GM08714 (cell line): ENCODE results near the gene LYZL2.
"Not testable (repeated sequence)": the region's sequence is repeated elsewhere in the genome, so short reads cannot be mapped to it uniquely, and the experiment has no call there.

ENCODE experiments used
- H3K4me3 ChIP-seq: fragments of 200-500 bp; sonication (Bioruptor generic); 2 replicates; pipeline ENCODE4 v1.5.1; 2014; ENCODE audit warnings: mild to moderate bottlenecking, low read length, inconsistent platforms
- ZNF274 ChIP-seq: IDR thresholded peaks from 2 replicates; pipeline ENCODE4 v1.6.1; 2012; ENCODE audit warnings: mild to moderate bottlenecking, low read depth, low read length

Gene LYZL2

DNA sequence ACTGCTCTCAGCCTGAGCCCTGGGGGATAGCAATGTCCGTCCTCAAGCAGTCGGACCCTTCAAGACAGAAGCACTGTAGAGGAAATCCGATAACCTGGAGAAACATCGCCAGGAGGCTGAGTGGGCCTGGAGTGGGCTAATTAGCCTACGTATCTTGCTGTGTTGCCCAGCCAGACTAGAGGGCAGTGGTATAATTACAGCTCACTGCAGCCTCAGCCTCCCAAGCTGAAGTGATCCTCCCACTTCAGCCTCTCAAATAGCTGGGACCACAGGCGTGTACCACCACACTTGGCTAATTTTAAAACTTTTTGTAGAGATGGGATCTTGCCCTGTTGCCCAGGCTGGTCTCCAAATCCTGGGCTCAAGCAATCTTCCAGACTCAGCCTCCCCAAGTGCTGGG lies 21.7 kb downstream of the LYZL2 start:
- TF ChIP-seq ZNF274 = no peak
- H3K4me3 ChIP-seq = no peak overlapping the region

- H3K4me3 ChIP-seq = no peak overlapping the region
These were observed 23.2 kb downstream of the LYZL2 start for GRCh38 chr10:30606313-30606712.

GRCh38 chr10:30605341-30606121 lies 24.0 kb downstream of the LYZL2 start:
- H3K4me3 ChIP-seq = not testable (repeated sequence)

More at GRCh38 chr10:30606313-30606712, 23.2 kb downstream of the LYZL2 start:
- TF ChIP-seq ZNF274 = no peak

- no peak for TF ChIP-seq ZNF274
- H3K4me3 ChIP-seq = no peak overlapping the region
These were observed 26.0 kb downstream of the LYZL2 start for GRCh38 chr10:30603589-30603988.

- H3K4me3 ChIP-seq = no peak overlapping the region
- TF ChIP-seq ZNF274 = no peak
These were observed 26.8 kb downstream of the LYZL2 start for GRCh38 chr10:30602747-30603146.

DNA sequence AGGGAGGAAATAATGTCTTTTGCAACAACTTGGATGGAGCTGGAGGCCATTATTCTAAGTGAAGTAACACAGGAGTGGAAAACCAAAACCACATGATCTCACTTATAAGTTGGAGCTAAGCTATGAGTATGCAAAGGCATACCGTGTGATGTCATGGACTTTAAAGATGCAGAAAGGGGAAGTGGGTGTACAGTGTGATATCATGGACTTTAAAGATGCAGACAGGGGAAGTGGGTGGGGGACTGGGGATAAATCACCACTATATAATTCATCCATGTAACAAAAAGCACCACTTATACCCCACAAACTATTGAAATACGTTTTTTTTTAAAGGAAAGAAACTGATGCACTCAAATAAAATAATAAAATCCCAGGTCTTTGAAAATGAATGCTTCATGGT lies 29.5 kb downstream of the LYZL2 start:
- H3K4me3 ChIP-seq = no peak overlapping the region
- TF ChIP-seq ZNF274 = no peak

DNA sequence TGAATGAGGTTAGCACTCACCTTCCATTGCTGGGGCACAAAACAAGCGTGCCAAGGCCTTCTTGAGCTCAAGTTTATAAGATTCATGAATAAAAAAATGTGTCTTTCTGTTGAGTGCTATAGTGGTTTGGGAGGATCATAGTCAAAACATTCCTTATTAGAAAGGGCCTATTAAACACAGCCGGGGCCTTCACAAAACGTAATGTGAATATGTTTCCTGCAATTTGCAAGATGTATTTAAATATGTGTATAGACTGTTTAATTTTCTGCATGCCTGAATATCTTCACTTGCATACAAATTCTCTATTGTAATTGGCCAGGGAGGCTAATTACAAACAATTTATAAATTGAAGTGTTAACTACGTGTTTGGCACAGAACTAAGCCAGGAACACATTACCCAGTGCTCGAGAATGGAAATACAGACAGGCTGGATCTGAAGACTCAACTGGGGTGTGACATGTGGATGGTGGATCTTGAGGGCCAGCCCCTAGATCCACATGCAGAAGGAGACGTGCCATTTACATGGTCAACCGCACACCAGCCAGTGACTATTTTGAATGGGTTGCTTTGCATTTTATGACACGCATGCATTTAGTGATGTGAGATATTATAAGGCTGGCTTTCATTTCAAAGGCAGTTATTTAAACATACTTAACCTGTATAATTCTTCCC lies 31.3 kb downstream of the LYZL2 start:
- no peak for TF ChIP-seq ZNF274
- no peak overlapping the region for H3K4me3 ChIP-seq

GRCh38 chr10:30597433-30597824 lies 32.1 kb downstream of the LYZL2 start:
- not testable (repeated sequence) for H3K4me3 ChIP-seq

DNA sequence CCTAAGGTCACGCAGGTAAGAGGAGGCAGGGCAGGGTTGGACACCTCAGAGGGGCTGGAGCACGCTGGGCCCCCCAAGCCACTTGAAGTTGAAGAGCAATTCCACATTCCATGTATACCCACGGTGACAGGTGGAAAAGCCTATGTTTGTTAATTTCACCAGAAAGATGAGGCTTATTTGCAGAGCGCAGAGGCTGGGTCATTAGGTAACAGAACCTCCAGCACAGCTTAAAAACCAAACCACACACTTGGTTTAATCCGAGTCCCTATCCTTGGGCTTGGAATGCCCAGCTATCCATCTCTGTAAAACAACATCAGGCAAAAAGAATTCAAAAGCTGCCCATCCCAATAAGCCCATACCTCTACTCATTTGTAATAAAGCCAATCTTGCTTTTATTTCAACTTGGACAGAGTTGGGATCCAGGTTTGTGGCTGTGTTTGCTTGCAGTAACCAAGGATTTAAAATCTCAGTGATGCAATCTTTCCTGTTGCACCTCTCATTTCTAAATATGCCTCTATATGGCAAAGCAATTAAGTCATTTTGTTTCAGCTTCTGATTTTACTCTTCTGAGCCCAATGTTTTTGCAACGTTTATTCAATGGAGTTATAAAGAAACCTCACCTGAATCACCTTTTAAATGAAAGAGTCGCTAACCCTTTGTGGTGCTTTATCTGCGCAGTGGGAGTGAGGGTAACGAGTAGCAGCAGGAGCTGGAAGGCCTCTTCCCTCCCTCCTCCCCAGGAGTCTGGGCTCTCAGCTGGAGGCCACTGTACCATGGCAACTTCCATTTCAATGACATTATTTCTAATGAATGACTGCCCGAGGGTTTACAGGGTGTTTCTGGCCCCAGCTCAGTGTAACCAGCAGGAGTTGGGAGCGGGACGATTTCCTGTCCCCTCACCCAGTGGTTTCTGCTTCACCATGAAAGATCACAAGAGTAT lies 32.8 kb downstream of the LYZL2 start:
- not testable (repeated sequence) for H3K4me3 ChIP-seq

DNA sequence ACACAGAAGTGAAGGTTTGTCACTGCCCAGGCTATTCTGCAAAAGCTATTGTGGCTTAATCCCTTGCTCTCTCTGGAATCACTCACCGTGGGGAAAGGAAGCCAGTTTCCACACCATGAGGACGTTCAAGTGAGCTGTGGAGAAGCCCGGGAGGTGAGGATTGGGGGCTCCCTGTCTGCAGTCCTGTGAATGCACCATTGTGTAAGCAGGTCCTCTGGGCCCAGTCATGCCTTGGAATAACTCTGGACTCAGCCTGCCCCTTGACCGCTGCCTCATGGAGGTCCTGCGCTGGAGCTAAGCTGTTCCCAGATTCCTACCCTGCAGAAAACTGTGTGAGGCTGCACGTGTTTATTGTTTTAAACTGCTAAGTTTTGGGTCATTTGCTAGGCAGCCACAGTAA lies 33.5 kb downstream of the LYZL2 start:
- H3K4me3 ChIP-seq = no peak overlapping the region
- TF ChIP-seq ZNF274 = no peak

DNA sequence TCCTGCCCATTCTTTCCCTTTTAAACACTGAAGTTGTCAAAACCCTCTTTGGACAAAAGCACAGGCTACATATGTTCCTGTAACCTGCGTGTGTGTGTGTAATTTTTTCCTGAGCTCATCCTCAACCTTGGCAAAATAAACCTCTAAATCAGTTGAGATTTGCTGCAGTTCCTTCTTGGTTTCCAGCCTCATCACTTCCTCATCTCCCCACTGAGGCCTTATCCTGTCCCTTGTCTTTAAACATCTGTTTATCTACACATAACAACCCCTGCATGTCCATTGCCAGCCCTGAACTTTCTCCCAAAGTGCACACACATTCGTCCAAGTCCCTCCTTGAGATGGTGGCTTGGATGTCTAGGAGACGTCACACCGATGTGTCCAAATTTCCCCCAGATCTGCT lies 35.5 kb downstream of the LYZL2 start:
- TF ChIP-seq ZNF274 = no peak
- H3K4me3 ChIP-seq = no peak overlapping the region

DNA sequence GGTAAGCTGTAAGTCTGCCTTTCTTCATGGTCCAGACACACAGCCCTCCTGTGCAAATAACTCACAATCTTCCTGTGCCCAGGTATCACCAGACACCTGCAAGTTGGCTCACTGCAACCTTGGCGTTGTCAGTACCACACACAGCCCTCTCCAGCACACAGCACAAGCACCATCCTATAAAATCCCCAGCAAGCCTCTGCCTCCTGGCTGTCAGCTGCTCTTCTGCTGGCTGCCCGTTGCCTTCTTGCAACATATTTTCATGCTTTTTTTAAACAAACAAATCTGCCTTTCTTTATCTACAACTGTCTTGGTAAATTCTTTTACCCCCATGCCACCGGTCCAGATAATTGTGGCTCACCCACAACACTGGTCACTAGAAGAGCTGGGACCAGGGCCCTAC lies 36.8 kb downstream of the LYZL2 start:
- H3K4me3 ChIP-seq = not testable (repeated sequence)

DNA sequence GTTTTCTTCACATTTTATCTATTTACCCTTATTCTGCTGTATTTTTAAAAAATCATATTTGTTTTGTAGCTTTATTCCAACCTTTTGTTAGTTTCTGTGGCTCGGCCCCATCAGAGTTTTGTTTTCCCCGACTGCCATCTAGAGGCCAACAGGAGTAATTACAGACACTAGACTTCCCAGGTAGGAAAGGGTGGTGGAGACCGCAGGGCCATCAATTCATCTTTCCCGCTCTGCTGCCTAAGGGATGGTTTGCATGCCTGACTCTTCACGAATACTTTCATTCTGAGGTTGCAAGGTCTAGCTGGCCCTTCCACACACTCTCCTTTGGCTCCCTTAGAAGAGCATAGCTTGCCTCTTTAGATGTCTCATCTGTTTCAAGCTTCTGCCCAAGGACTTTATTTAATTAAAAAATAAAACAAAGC lies 38.3 kb downstream of the LYZL2 start:
- TF ChIP-seq ZNF274 = no peak
- no peak overlapping the region for H3K4me3 ChIP-seq

DNA sequence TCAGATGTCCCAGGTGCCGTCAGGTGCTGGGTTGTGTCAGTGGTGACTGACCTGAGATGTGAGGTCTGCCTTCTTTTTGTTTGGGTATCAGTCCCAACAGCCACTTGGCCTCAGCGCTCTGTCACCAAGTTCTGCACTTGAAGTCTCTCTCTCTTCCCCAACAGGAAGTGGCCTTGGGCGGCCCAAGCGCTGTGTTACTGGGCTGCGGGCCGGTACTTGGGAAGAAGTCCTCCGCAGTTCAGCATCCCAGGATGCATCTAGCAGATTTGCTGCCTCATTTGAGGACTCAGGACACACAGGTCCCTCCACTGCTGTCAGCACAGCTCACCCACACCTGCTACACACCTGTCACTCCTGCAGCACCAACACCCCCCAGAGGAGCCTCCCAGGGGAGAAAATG lies 40.1 kb downstream of the LYZL2 start:
- no peak overlapping the region for H3K4me3 ChIP-seq
- TF ChIP-seq ZNF274 = no peak
